SK-N-SH treated with all-trans-retinoic acid at 6 μM for 48 hours (cell line): Measurements from ENCODE around the gene CLEC20A.

Experiments
- ATAC-seq: fragments of 200-7000 bp; cut with Tn5 transposase; 3 replicates; pipeline ENCODE4 v1.9.1; 2020; ENCODE audit warnings: mild to moderate bottlenecking, moderate library complexity
- ESRRG ChIP-seq: fragments of 250-450 bp; sonication (Bioruptor Pico); IDR thresholded peaks from 2 replicates; pipeline ENCODE4 v1.6.1; 2021; ENCODE audit warnings: mild to moderate bottlenecking
- GLIS3 ChIP-seq: fragments of 250-450 bp; sonication (Bioruptor Pico); IDR thresholded peaks from 2 replicates; pipeline ENCODE4 v1.5.0; 2020; ENCODE audit warnings: mild to moderate bottlenecking, moderate library complexity
- PPARA ChIP-seq: fragments of 250-450 bp; sonication (Bioruptor Pico); IDR thresholded peaks from 2 replicates; pipeline ENCODE4 v1.5.0; 2020; ENCODE audit warnings: mild to moderate bottlenecking, borderline replicate concordance
- RARB ChIP-seq: fragments of 250-450 bp; sonication (Bioruptor Pico); IDR thresholded peaks from 2 replicates; pipeline ENCODE4 v1.8.0; 2021; ENCODE audit warnings: mild to moderate bottlenecking, moderate library complexity
- SNAI2 ChIP-seq: fragments of 250-450 bp; sonication (Bioruptor Pico); IDR thresholded peaks from 2 replicates; pipeline ENCODE4 v1.5.0; 2020; ENCODE audit warnings: mild to moderate bottlenecking, moderate library complexity
- TCF4 ChIP-seq: fragments of 250-450 bp; sonication (Bioruptor Pico); IDR thresholded peaks from 2 replicates; pipeline ENCODE4 v1.8.0; 2021; ENCODE audit warnings: mild to moderate bottlenecking, moderate library complexity, borderline replicate concordance
- TOX ChIP-seq: fragments of 250-450 bp; sonication (Bioruptor Pico); IDR thresholded peaks from 2 replicates; pipeline ENCODE4 v1.8.0; 2021; ENCODE audit warnings: mild to moderate bottlenecking, moderate library complexity, borderline replicate concordance
- ZFP3 ChIP-seq: fragments of 250-450 bp; sonication (Bioruptor Pico); IDR thresholded peaks from 2 replicates; pipeline ENCODE4 v1.5.0; 2020; ENCODE audit warnings: mild to moderate bottlenecking, moderate library complexity
- ZNF565 ChIP-seq: fragments of 450-650 bp; formaldehyde crosslinking; conservative IDR thresholded peaks from 2 replicates; pipeline ENCODE4 v1.5.0; 2020; ENCODE audit warnings: low read depth, mild to moderate bottlenecking, moderate library complexity
- ZNF70 ChIP-seq: fragments of 450-650 bp; formaldehyde crosslinking; IDR thresholded peaks from 2 replicates; pipeline ENCODE4 v1.5.0; 2020; ENCODE audit warnings: mild to moderate bottlenecking, moderate library complexity
- ZNF8 ChIP-seq: fragments of 450-650 bp; formaldehyde crosslinking; IDR thresholded peaks from 2 replicates; pipeline ENCODE4 v1.5.0; 2020; ENCODE audit warnings: mild to moderate bottlenecking, moderate library complexity
- TF ChIP-seq, protein P1 (sequence below): fragments of 250-450 bp; sonication (Bioruptor Pico); IDR thresholded peaks from 2 replicates; pipeline ENCODE4 v1.8.0; 2021; ENCODE audit warnings: low read depth, mild to moderate bottlenecking, moderate library complexity, borderline replicate concordance
- TF ChIP-seq, protein P2 (sequence below): fragments of 250-450 bp; sonication (Bioruptor Pico); IDR thresholded peaks from 2 replicates; pipeline ENCODE4 v1.5.1; 2020; ENCODE audit warnings: low read depth, mild to moderate bottlenecking, moderate library complexity
- TF ChIP-seq, protein P3 (sequence below): fragments of 250-450 bp; sonication (Bioruptor Pico); IDR thresholded peaks from 2 replicates; pipeline ENCODE4 v1.5.0; 2020; ENCODE audit warnings: mild to moderate bottlenecking, moderate library complexity
- TF ChIP-seq, protein P4 (sequence below): fragments of 250-450 bp; sonication (Bioruptor Pico); IDR thresholded peaks from 2 replicates; pipeline ENCODE4 v1.8.0; 2020; ENCODE audit warnings: mild to moderate bottlenecking, moderate library complexity, borderline replicate concordance

The CLEC20A gene

DNA sequence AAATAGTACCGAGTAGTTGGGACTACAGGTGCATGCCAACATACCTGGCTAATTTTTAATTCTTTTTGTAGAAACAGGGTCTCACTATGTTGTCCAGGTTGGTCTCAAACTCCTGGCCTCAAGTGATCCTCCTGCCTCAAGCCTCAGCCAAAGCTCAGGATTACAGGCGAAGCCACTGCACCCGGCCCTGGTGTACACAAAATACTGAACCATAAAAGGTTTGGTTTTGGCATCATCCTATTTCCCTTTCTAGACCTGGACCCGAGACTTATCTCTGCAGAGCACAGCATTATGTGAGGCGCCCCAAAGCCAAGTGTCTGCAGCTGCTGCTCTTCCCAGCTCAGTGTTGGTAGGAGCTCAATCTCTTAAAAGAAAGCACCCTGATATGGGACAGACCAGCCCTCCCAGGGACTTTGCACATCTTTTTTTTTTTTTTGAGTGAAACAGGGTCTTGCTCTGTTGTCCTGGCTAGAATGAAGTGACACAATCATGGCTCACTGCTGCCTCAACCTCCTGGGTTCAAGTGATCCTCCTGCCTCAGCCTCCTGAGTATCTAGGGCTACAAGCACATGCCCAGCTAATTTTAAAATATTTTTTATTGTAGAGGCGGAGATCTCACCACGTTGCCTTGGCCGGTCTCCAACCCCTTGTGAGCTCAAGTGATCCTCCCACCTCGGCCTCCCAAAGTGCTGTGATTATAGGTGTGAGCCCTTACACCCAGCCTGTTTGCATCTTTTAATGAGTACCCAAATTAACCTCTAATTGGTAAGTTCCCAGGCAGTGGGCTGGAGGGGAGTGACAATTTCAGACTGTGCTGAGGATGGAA lies 36.6 kb upstream of the CLEC20A start:
- ATAC-seq = no peak
- TF ChIP-seq, protein P1, sequence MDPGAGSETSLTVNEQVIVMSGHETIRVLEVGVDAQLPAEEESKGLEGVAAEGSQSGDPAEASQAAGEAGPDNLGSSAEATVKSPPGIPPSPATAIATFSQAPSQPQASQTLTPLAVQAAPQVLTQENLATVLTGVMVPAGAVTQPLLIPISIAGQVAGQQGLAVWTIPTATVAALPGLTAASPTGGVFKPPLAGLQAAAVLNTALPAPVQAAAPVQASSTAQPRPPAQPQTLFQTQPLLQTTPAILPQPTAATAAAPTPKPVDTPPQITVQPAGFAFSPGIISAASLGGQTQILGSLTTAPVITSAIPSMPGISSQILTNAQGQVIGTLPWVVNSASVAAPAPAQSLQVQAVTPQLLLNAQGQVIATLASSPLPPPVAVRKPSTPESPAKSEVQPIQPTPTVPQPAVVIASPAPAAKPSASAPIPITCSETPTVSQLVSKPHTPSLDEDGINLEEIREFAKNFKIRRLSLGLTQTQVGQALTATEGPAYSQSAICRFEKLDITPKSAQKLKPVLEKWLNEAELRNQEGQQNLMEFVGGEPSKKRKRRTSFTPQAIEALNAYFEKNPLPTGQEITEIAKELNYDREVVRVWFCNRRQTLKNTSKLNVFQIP (CRISPR knock-in tag) = no peak
- no peak for TF ChIP-seq ESRRG
- TF ChIP-seq, protein P2, sequence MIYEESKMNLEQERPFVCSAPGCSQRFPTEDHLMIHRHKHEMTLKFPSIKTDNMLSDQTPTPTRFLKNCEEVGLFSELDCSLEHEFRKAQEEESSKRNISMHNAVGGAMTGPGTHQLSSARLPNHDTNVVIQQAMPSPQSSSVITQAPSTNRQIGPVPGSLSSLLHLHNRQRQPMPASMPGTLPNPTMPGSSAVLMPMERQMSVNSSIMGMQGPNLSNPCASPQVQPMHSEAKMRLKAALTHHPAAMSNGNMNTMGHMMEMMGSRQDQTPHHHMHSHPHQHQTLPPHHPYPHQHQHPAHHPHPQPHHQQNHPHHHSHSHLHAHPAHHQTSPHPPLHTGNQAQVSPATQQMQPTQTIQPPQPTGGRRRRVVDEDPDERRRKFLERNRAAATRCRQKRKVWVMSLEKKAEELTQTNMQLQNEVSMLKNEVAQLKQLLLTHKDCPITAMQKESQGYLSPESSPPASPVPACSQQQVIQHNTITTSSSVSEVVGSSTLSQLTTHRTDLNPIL (CRISPR knock-in tag) = no peak

DNA sequence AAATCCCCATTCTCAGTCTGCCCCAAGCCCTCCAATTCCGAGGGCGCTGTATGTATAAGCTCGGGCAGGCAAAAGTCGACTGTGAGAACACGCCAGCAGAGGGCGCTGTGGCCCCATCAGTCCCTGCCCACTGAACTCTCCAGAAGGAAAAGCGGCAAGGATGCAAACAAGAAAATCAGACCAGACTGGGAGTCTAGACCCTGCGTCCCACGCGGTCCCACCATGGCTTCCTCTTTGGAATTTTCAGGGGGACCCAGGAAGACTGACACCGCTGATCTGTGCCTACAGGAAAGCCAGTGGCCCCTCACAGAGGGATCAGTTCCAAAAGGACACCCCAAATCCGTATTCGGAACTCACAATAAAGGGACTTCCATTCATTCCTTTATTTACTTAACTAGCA lies 35.6 kb upstream of the CLEC20A start:
- peak; percentile 85 for ATAC-seq
- TF ChIP-seq SNAI2 (CRISPR knock-in tag) (no peak), ZFP3 (CRISPR knock-in tag) (no peak), ZNF8 (no peak)

DNA sequence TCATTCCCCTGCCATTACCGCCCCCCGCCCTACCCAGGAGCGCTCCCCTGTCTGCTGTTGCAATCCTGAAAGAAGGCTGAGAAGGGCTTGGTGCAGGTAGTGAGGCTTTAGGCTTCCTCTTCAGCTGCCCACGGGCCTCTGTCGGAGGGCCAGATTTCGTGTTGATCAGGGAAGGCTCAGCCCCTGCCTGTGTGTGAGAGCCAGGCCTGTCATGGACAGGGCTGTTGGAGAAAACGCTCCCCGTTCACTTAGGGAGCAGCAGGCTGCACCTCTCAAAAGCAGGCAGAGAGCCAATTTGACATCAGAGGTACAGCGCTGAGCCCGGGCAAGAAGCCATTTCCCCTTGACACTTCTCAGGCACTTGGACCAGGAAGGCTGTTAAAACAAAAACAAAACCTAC lies 35.1 kb upstream of the CLEC20A start:
- peak; percentile 19 for ATAC-seq
- TF ChIP-seq, protein P1 (CRISPR knock-in tag) = no peak
- TF ChIP-seq, protein P3, sequence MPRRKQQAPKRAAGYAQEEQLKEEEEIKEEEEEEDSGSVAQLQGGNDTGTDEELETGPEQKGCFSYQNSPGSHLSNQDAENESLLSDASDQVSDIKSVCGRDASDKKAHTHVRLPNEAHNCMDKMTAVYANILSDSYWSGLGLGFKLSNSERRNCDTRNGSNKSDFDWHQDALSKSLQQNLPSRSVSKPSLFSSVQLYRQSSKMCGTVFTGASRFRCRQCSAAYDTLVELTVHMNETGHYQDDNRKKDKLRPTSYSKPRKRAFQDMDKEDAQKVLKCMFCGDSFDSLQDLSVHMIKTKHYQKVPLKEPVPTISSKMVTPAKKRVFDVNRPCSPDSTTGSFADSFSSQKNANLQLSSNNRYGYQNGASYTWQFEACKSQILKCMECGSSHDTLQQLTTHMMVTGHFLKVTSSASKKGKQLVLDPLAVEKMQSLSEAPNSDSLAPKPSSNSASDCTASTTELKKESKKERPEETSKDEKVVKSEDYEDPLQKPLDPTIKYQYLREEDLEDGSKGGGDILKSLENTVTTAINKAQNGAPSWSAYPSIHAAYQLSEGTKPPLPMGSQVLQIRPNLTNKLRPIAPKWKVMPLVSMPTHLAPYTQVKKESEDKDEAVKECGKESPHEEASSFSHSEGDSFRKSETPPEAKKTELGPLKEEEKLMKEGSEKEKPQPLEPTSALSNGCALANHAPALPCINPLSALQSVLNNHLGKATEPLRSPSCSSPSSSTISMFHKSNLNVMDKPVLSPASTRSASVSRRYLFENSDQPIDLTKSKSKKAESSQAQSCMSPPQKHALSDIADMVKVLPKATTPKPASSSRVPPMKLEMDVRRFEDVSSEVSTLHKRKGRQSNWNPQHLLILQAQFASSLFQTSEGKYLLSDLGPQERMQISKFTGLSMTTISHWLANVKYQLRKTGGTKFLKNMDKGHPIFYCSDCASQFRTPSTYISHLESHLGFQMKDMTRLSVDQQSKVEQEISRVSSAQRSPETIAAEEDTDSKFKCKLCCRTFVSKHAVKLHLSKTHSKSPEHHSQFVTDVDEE (CRISPR knock-in tag) = no peak
- TF ChIP-seq PPARA (CRISPR knock-in tag) (no peak), RARB (CRISPR knock-in tag) (no peak), ESRRG (no peak), SNAI2 (CRISPR knock-in tag) (no peak), ZNF70 (CRISPR knock-in tag) (no peak), TOX (no peak), TCF4 (no peak), ZNF565 (CRISPR knock-in tag) (no peak), GLIS3 (CRISPR knock-in tag) (no peak)
- TF ChIP-seq, protein P4, sequence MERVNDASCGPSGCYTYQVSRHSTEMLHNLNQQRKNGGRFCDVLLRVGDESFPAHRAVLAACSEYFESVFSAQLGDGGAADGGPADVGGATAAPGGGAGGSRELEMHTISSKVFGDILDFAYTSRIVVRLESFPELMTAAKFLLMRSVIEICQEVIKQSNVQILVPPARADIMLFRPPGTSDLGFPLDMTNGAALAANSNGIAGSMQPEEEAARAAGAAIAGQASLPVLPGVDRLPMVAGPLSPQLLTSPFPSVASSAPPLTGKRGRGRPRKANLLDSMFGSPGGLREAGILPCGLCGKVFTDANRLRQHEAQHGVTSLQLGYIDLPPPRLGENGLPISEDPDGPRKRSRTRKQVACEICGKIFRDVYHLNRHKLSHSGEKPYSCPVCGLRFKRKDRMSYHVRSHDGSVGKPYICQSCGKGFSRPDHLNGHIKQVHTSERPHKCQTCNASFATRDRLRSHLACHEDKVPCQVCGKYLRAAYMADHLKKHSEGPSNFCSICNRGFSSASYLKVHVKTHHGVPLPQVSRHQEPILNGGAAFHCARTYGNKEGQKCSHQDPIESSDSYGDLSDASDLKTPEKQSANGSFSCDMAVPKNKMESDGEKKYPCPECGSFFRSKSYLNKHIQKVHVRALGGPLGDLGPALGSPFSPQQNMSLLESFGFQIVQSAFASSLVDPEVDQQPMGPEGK = no peak

DNA sequence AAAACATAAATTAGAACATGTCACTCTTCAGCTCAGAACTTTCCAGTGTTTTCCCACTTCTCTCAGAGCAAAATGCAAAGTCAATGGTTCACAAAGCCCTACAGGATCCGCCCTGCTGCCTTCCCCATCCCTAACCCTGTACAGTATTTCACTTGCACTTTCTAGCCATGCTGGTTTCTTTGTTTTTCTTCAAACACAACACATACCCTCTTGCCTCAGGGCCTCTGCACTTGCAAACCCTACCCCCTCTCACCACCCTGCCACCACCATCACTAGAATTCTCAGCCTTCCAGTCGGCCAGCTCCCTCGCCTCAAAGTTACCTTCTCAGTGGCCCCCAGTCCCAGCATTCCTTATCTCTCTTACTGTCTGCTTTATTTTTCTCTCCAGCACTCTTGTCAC lies 33.7 kb upstream of the CLEC20A start:
- peak; percentile 24 for ATAC-seq
- TF ChIP-seq, protein P4 = no peak
- TF ChIP-seq, protein P3 (CRISPR knock-in tag) = no peak
- TF ChIP-seq ZNF565 (CRISPR knock-in tag) = no peak
